ENCODE data around the gene SPATS2. TPM values are rescaled to one million over a fixed set of nuclear protein-coding genes. Genes with fewer than 3 reads are reported as not detected.

The SPATS2 gene
- total RNA-seq, 1 donor from 2014 or later, result 46.3 TPM

GRCh38 chr12:49549735-49550692 is 182.8 kb downstream of the SPATS2 start:
- Mint-ChIP-seq H3K4me3 (ENCODE audit: unreplicated experiment) (no peak overlapping the region), H3K36me3 (ENCODE audit: low read depth, unreplicated experiment) (peaks cover 2% of the 10 kb centered on the region), H3K4me1 (ENCODE audit: low read depth, unreplicated experiment) (no peaks in the 10 kb centered on the region), H3K27me3 (ENCODE audit: low read depth, unreplicated experiment) (peaks cover 69% of the 10 kb centered on the region), H3K27ac (ENCODE audit: unreplicated experiment) (no peak overlapping the region), H3K9me3 (ENCODE audit: unreplicated experiment) (peaks cover under 1% of the 10 kb centered on the region)
- Histone ChIP-seq H3K79me2 (ENCODE audit: insufficient read depth, low read length) (no peaks in the 10 kb centered on the region), H2AFZ (ENCODE audit: low read depth, low read length) (peak overlapping the region; percentile 95), H3K4me2 (ENCODE audit: low read length) (peak overlapping the region; percentile 86), H3K4me3 (ENCODE audit: insufficient read depth, low read depth, low read length) (peak overlapping the region; percentile 13), H3K9ac (ENCODE audit: low read length) (peak overlapping the region; percentile 54), H3K27ac (ENCODE audit: low read depth, low read length) (no peak overlapping the region), H4K20me1 (ENCODE audit: insufficient read depth, low read length) (no peaks in the 10 kb centered on the region), H3K4me1 (ENCODE audit: insufficient read depth, low read length) (peaks cover 12% of the 10 kb centered on the region), H3K27me3 (ENCODE audit: insufficient read depth, low read length) (peaks cover 29% of the 10 kb centered on the region), H3K9me3 (ENCODE audit: insufficient read depth, low read depth, low read length) (no peaks in the 10 kb centered on the region), H3K36me3 (ENCODE audit: insufficient read depth, low read length) (no peaks in the 10 kb centered on the region)
- TF ChIP-seq CTCF (IDR thresholded peaks at IDR 0.05; ENCODE audit: insufficient read depth, low read depth, low read length), result no peak
- TF ChIP-seq EZH2 (IDR thresholded peaks at IDR 0.05; ENCODE audit: insufficient read depth, low read length), result no peak
- no peak for DNase-seq (ENCODE audit: low read depth)
- no peak for FAIRE-seq

GRCh38 chr12:49550693-49551252 is 183.5 kb downstream of the SPATS2 start:
- H3K4me3 Mint-ChIP-seq (ENCODE audit: unreplicated experiment), result no peak overlapping the region
- no peaks in the 10 kb centered on the region for H3K9me3 ChIP-seq (ENCODE audit: insufficient read depth, low read depth, low read length)

More at GRCh38 chr12:49550693-49551252, 183.5 kb downstream of the SPATS2 start:
- no peaks in the 10 kb centered on the region for H3K36me3 ChIP-seq (ENCODE audit: insufficient read depth, low read length)
- H3K9ac ChIP-seq (ENCODE audit: low read length), result no peak overlapping the region
- TF ChIP-seq CTCF (IDR thresholded peaks at IDR 0.05; ENCODE audit: insufficient read depth, low read depth, low read length), result no peak
- no peak for TF ChIP-seq EZH2 (IDR thresholded peaks at IDR 0.05; ENCODE audit: insufficient read depth, low read length)
- H3K4me1 ChIP-seq (ENCODE audit: insufficient read depth, low read length), result peaks cover 12% of the 10 kb centered on the region
- H4K20me1 ChIP-seq (ENCODE audit: insufficient read depth, low read length), result no peaks in the 10 kb centered on the region
- no peaks in the 10 kb centered on the region for H3K9me3 Mint-ChIP-seq (ENCODE audit: unreplicated experiment)
- no peak overlapping the region for H3K4me2 ChIP-seq (ENCODE audit: low read length)
- H3K79me2 ChIP-seq (ENCODE audit: insufficient read depth, low read length), result no peaks in the 10 kb centered on the region
- H3K27ac Mint-ChIP-seq (ENCODE audit: unreplicated experiment), result peak overlapping the region; percentile 53
- no peak overlapping the region for H3K27ac ChIP-seq (ENCODE audit: low read depth, low read length)
- H3K4me1 Mint-ChIP-seq (ENCODE audit: low read depth, unreplicated experiment), result no peaks in the 10 kb centered on the region
- H3K27me3 Mint-ChIP-seq (ENCODE audit: low read depth, unreplicated experiment), result peaks cover 61% of the 10 kb centered on the region
- peaks cover 2% of the 10 kb centered on the region for H3K36me3 Mint-ChIP-seq (ENCODE audit: low read depth, unreplicated experiment)
- H3K4me3 ChIP-seq (ENCODE audit: insufficient read depth, low read depth, low read length), result no peak overlapping the region
- H3K27me3 ChIP-seq (ENCODE audit: insufficient read depth, low read length), result peaks cover 24% of the 10 kb centered on the region
- FAIRE-seq (no peak), DNase-seq (ENCODE audit: low read depth) (no peak)
- H2AFZ ChIP-seq (ENCODE audit: low read depth, low read length), result no peak overlapping the region
